ENCODE measurements around the gene RNF166.

DNA sequence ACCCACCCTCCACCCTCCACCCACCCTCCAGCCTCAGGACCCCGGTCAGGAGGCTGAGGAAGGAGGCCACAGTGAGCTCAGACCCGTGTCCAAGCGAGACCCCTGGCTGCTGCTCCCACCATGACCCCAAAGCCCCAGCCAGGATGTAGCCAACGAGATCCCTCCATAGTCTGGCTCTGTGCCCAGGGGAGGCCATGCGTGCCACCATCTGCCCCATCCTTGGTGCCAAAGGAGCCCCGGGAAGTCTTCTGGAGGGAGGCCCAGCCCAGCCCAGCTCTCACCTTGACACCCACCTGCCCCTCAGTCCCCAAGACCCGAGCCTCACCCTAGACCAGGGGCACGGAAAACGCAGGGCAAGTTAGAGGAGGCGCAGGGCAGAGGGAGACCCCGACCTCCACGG is 44.6 kb upstream of the RNF166 start:
- TF ChIP-seq EP300 (IDR thresholded peaks at IDR 0.05) (no peak), POLR2A (IDR thresholded peaks at IDR 0.05) (no peak), POLR2AphosphoS5 (IDR thresholded peaks at IDR 0.05) (no peak)
- TF ChIP-seq, protein P1, sequence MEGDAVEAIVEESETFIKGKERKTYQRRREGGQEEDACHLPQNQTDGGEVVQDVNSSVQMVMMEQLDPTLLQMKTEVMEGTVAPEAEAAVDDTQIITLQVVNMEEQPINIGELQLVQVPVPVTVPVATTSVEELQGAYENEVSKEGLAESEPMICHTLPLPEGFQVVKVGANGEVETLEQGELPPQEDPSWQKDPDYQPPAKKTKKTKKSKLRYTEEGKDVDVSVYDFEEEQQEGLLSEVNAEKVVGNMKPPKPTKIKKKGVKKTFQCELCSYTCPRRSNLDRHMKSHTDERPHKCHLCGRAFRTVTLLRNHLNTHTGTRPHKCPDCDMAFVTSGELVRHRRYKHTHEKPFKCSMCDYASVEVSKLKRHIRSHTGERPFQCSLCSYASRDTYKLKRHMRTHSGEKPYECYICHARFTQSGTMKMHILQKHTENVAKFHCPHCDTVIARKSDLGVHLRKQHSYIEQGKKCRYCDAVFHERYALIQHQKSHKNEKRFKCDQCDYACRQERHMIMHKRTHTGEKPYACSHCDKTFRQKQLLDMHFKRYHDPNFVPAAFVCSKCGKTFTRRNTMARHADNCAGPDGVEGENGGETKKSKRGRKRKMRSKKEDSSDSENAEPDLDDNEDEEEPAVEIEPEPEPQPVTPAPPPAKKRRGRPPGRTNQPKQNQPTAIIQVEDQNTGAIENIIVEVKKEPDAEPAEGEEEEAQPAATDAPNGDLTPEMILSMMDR (IDR thresholded peaks at IDR 0.05) = no peak
